ENCODE data around the gene ASCC1. TPM values are rescaled to one million over a fixed set of nuclear protein-coding genes. Genes with fewer than 3 reads are reported as not detected.

ASCC1 gene
- total RNA-seq, 1 donor from 2014 or later: 33.3 TPM

- Mint-ChIP-seq H3K4me1 (ENCODE audit: low read depth, unreplicated experiment) (peaks cover 2% of the 10 kb centered on the region), H3K4me3 (ENCODE audit: unreplicated experiment) (no peak overlapping the region), H3K9me3 (ENCODE audit: unreplicated experiment) (peaks cover 2% of the 10 kb centered on the region), H3K27me3 (ENCODE audit: unreplicated experiment) (no peaks in the 10 kb centered on the region), H3K27ac (ENCODE audit: unreplicated experiment) (no peak overlapping the region), H3K36me3 (ENCODE audit: unreplicated experiment) (peaks cover 2% of the 10 kb centered on the region)
- no peak for DNase-seq
- no peak for TF ChIP-seq CTCF (IDR thresholded peaks at IDR 0.05; ENCODE audit: partially characterized antibody, unreplicated experiment)
These were observed 92.5 kb downstream of the ASCC1 start for GRCh38 chr10:72123616-72124015.

- H3K27me3 Mint-ChIP-seq (ENCODE audit: unreplicated experiment): no peaks in the 10 kb centered on the region
- no peak for DNase-seq
- no peak overlapping the region for H3K27ac Mint-ChIP-seq (ENCODE audit: unreplicated experiment)
- peaks cover 2% of the 10 kb centered on the region for H3K9me3 Mint-ChIP-seq (ENCODE audit: unreplicated experiment)
- peaks cover 2% of the 10 kb centered on the region for H3K4me1 Mint-ChIP-seq (ENCODE audit: low read depth, unreplicated experiment)
- peaks cover 4% of the 10 kb centered on the region for H3K36me3 Mint-ChIP-seq (ENCODE audit: unreplicated experiment)
- no peak for TF ChIP-seq CTCF (IDR thresholded peaks at IDR 0.05; ENCODE audit: partially characterized antibody, unreplicated experiment)
- no peak overlapping the region for H3K4me3 Mint-ChIP-seq (ENCODE audit: unreplicated experiment)
These were observed 93.9 kb downstream of the ASCC1 start for GRCh38 chr10:72122221-72122620.

GRCh38 chr10:72121389-72121788 is 94.7 kb downstream of the ASCC1 start:
- Mint-ChIP-seq H3K9me3 (ENCODE audit: unreplicated experiment) (peaks cover 2% of the 10 kb centered on the region), H3K27ac (ENCODE audit: unreplicated experiment) (no peak overlapping the region), H3K36me3 (ENCODE audit: unreplicated experiment) (peaks cover 7% of the 10 kb centered on the region), H3K4me3 (ENCODE audit: unreplicated experiment) (no peak overlapping the region), H3K27me3 (ENCODE audit: unreplicated experiment) (no peaks in the 10 kb centered on the region), H3K4me1 (ENCODE audit: low read depth, unreplicated experiment) (peaks cover 2% of the 10 kb centered on the region)
- no peak for TF ChIP-seq CTCF (IDR thresholded peaks at IDR 0.05; ENCODE audit: partially characterized antibody, unreplicated experiment)
- DNase-seq: no peak

GRCh38 chr10:72116372-72116771 is 99.7 kb downstream of the ASCC1 start:
- TF ChIP-seq CTCF (IDR thresholded peaks at IDR 0.05; ENCODE audit: partially characterized antibody, unreplicated experiment): no peak
- H3K27ac Mint-ChIP-seq (ENCODE audit: unreplicated experiment): no peak overlapping the region
- H3K4me1 Mint-ChIP-seq (ENCODE audit: low read depth, unreplicated experiment): no peaks in the 10 kb centered on the region
- no peaks in the 10 kb centered on the region for H3K27me3 Mint-ChIP-seq (ENCODE audit: unreplicated experiment)
- peaks cover 2% of the 10 kb centered on the region for H3K9me3 Mint-ChIP-seq (ENCODE audit: unreplicated experiment)
- no peak for DNase-seq
- H3K36me3 Mint-ChIP-seq (ENCODE audit: unreplicated experiment): peaks cover 18% of the 10 kb centered on the region
- H3K4me3 Mint-ChIP-seq (ENCODE audit: unreplicated experiment): no peak overlapping the region

- Mint-ChIP-seq H3K4me1 (ENCODE audit: low read depth, unreplicated experiment) (no peaks in the 10 kb centered on the region), H3K27me3 (ENCODE audit: unreplicated experiment) (no peaks in the 10 kb centered on the region)
- no peak for DNase-seq
These were observed 101.2 kb downstream of the ASCC1 start for GRCh38 chr10:72114706-72115450.

More at GRCh38 chr10:72114706-72115450, 101.2 kb downstream of the ASCC1 start:
- Mint-ChIP-seq H3K36me3 (ENCODE audit: unreplicated experiment) (peaks cover 18% of the 10 kb centered on the region), H3K27ac (ENCODE audit: unreplicated experiment) (no peak overlapping the region), H3K9me3 (ENCODE audit: unreplicated experiment) (peaks cover 2% of the 10 kb centered on the region), H3K4me3 (ENCODE audit: unreplicated experiment) (no peak overlapping the region)
- TF ChIP-seq CTCF (IDR thresholded peaks at IDR 0.05; ENCODE audit: partially characterized antibody, unreplicated experiment): no peak

All from glutamatergic neuron (in vitro differentiated cells).